Prostate gland (tissue), 2 donors: ENCODE data around the gene LGI4.

Experiments used
- CTCF ChIP-seq, 4 experiments: fragments of 200-600 bp in 2 of 4; fragments of 450-650 bp in 2 of 4; sonication (generic) in 2 of 4; IDR thresholded peaks; 1 replicate in 3 of 4; 2 replicates in 1 of 4; pipeline ENCODE4 v1.5.1; 2016 to 2019; ENCODE audit warnings: antibody characterized with exemption in 4 of 4, mild to moderate bottlenecking in 2 of 4, moderate library complexity in 2 of 4
- POLR2A ChIP-seq: fragments of 450-650 bp; IDR thresholded peaks from one replicate; pipeline ENCODE4 v1.6.1; 2016; ENCODE audit warnings: antibody characterized with exemption, mild to moderate bottlenecking

- no peak for TF ChIP-seq CTCF (IDR thresholded peaks at IDR 0.05)
- TF ChIP-seq POLR2A = no peak
Observed at GRCh38 chr19:35075202-35076025, 59.4 kb downstream of the LGI4 start.
